ENCODE data around the gene PNRC1.

DNA sequence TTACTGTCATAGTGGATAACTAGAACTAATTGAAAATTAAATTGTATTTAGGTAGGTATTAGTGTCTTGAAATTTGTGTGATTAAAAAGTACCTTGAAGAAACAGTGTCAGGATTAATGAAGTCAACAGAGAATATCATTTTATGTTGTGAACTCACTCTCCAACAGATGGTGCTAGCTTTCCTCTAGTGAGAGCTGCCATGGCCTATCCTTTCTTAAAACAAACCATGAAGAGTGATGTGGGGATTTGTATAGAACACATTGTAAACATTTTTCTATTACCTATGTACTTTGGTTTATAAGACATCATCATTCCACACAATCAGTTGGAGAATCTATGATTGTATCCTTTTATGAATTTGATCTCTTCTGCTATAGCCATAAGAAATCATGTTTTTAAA, 42.1 kb downstream of the PNRC1 start:
- TF ChIP-seq PPARA (CRISPR knock-in tag; IDR thresholded peaks at IDR 0.05; ENCODE audit: borderline replicate concordance) = no peak
- no peak for TF ChIP-seq ESRRG (CRISPR knock-in tag; IDR thresholded peaks at IDR 0.05)
- TF ChIP-seq, protein P1, sequence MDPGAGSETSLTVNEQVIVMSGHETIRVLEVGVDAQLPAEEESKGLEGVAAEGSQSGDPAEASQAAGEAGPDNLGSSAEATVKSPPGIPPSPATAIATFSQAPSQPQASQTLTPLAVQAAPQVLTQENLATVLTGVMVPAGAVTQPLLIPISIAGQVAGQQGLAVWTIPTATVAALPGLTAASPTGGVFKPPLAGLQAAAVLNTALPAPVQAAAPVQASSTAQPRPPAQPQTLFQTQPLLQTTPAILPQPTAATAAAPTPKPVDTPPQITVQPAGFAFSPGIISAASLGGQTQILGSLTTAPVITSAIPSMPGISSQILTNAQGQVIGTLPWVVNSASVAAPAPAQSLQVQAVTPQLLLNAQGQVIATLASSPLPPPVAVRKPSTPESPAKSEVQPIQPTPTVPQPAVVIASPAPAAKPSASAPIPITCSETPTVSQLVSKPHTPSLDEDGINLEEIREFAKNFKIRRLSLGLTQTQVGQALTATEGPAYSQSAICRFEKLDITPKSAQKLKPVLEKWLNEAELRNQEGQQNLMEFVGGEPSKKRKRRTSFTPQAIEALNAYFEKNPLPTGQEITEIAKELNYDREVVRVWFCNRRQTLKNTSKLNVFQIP (CRISPR knock-in tag; IDR thresholded peaks at IDR 0.05; ENCODE audit: borderline replicate concordance, low read depth) = no peak
- TF ChIP-seq ARNTL (CRISPR knock-in tag; IDR thresholded peaks at IDR 0.05; ENCODE audit: borderline replicate concordance, low read depth) = no peak
- no peak for TF ChIP-seq TCF4 (CRISPR knock-in tag; IDR thresholded peaks at IDR 0.05; ENCODE audit: borderline replicate concordance)
- no peak for TF ChIP-seq ZNF70 (CRISPR knock-in tag; IDR thresholded peaks at IDR 0.05)
- no peak for TF ChIP-seq ZFP30 (CRISPR knock-in tag; IDR thresholded peaks at IDR 0.05)
- TF ChIP-seq GLIS3 (CRISPR knock-in tag; IDR thresholded peaks at IDR 0.05) = no peak
- TF ChIP-seq, protein P2, sequence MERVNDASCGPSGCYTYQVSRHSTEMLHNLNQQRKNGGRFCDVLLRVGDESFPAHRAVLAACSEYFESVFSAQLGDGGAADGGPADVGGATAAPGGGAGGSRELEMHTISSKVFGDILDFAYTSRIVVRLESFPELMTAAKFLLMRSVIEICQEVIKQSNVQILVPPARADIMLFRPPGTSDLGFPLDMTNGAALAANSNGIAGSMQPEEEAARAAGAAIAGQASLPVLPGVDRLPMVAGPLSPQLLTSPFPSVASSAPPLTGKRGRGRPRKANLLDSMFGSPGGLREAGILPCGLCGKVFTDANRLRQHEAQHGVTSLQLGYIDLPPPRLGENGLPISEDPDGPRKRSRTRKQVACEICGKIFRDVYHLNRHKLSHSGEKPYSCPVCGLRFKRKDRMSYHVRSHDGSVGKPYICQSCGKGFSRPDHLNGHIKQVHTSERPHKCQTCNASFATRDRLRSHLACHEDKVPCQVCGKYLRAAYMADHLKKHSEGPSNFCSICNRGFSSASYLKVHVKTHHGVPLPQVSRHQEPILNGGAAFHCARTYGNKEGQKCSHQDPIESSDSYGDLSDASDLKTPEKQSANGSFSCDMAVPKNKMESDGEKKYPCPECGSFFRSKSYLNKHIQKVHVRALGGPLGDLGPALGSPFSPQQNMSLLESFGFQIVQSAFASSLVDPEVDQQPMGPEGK (CRISPR knock-in tag; IDR thresholded peaks at IDR 0.05; ENCODE audit: borderline replicate concordance) = no peak
- no peak for TF ChIP-seq CSDC2 (CRISPR knock-in tag; IDR thresholded peaks at IDR 0.05)
